DLD1 (cell line): ENCODE results near the gene FAM200C.
"Not testable (repeated sequence)": the region's sequence is repeated elsewhere in the genome, so short reads cannot be mapped to it uniquely, and the experiment has no call there.

Source experiments
- in situ Hi-C: cut with HindIII; loops from 2 replicates; pipeline ENCODE4 v1.10.0; 2017; ENCODE audit warnings: low sequenced_read_pairs

FAM200C gene

DNA sequence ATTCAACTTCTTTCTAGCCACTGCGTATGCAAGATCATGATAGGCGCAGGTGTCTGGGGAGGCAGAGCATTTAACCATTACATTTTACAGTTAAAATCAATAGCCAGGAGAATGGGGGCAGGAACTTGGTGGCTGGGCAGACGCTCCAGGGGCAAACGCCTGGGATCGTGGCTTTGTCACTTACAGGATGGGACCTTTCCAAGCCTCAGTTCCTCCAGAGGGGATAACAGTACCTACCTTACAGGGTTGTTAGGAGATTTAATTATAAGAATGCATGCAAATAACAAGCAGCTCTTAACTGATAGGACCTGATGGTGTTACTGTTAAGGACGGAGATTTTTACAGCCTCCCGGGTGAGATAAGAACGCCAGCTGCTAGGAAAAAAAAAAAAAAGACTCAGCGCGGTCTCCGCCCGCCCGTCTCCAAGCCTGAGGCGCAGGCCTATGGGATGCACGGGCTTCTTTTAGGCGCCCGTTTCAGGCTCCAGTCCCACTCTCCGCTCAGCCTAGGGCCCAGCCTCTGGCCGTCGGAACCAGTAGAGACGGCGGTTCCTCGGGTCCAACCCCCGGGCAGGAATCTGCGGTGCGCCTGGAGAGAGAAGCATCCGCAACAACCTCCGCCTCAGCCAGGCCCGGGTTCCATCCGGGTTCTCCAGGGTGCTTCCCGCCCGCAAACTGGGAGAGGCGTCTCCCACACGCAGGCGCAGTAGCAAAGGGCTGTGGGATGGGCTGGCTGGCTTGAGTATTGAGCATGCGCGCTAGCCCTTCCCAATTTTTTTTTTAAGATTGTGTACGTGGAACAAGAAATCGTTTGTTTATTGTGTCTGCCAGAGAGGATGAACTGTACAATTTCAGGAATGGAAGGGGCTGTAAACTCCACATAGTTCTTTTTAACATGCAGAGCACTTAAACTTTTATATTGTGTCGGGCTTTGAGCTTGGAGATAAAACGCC lies at the start of gene FAM200C:
TSS of gene FAM200C (minus strand) at position 653 of the 952 bp plus-strand sequence. CDS start 4,564 bp downstream, outside the sequence.
- in situ Hi-C loops, result no loop called here

DNA sequence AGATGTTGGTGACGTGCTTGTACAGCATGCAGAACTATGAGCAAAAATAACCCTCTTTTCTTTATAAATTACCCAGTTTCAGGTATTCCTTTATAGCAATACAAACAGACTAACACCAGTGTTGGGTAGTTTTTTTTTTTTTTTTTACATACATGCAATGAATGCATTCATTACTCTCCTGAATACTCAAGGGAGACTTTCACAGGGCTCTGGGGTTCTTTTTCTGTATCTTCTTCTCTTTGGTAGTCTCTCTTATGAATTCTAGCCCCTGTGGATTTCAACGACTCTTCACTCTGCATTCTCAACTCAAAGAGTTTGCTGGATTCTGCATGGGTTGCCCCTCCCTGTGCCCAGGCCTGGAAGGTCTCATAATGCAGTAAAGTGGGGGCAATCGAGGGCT lies 49.6 kb upstream of the FAM200C start:
- in situ Hi-C loops, result no loop called here

GRCh38 chr5:160448886-160449285 lies 49.0 kb upstream of the FAM200C start:
- in situ Hi-C loops, result no loop called here

GRCh38 chr5:160445751-160446150 lies 45.9 kb upstream of the FAM200C start:
- in situ Hi-C loops, result no loop called here

- in situ Hi-C loops, result no loop called here
Measured at GRCh38 chr5:160445132-160445531, 45.3 kb upstream of the FAM200C start.

- in situ Hi-C loops, result no loop called here
Measured at GRCh38 chr5:160444407-160444806, 44.6 kb upstream of the FAM200C start.

GRCh38 chr5:160442824-160443431 lies 43.1 kb upstream of the FAM200C start:
- in situ Hi-C loops, result no loop called here

GRCh38 chr5:160441311-160441781 lies 41.5 kb upstream of the FAM200C start:
- in situ Hi-C loops, result no loop called here

DNA sequence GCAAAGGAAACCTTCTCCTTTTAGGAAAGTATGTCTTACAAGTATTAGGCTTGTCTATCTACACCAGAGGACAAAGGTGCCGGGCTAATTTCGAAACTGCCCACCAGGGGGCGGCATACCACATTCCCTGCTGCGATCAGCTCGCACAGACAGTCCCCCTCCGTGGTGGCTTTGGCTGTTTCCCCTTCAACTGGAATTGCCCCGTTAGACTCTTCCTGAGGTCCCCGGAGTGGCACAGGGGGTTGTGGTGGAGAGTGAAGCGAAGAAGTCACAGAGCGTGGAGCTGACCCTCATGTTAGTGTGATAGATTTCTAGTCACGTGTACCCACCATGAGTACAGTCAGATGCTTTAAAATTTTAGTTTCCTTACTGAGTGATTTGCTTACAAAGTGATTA lies 39.3 kb upstream of the FAM200C start:
- in situ Hi-C loops, result no loop called here

DNA sequence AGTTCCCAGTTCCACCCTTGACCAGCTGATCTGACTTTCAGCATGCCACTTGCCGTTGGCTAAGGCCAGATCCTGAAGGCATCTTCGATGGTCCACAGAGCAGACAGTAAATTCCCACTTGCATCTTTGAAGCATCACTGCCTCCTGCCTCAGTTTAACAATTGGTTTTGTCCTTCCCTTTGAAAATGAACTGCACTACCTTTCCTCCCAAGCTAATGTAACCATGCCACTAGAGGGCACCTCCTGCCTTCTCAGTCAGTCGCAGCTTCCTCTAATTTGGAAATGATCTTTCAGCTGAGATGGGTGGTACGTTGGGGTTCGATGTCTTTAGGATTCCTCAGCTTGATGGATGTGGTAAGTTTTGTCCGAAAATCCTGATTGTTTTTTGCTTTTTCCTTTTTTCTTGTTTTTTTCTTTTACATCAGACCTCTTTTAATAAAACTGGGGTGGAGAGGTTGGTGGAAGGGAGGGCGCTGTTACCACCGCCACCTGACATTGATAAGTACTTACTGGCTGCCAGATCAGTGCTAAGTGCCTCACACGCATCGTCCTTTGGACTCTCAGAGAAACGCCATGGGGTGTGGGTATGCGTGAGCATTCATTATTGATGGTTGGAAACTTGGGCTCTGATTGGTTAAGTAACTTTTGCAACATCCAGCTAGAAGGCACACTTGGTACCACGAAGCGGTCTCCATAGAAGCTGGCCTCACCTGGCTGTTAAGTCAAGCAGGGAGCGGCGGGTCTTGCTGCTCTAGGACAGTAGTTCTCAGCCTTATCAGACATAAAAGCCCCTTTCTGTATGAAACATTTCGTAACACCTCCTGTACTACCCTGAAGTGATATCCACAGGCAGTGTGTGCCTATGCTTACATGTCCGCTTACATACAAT lies 38.7 kb upstream of the FAM200C start:
- in situ Hi-C loops, result no loop called here

DNA sequence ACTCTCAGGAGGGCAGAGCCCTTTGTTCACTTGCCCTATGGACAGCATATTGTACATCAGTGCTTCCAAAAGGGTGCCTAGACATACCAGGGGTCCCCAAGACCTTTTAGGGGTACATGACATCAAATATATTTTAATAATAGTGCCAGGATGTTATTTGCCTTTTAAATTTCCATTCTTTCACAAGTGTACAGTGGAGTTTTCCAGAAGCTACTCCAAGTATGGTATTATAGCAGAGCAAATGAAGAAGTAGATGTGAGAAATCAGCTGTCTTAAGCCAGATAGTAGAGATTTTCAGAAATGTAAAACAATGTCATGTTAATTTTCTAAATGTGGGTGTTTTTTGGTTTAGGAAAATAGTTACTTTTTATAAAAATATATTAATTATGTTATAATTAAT lies 37.4 kb upstream of the FAM200C start:
- in situ Hi-C loops, result no loop called here

DNA sequence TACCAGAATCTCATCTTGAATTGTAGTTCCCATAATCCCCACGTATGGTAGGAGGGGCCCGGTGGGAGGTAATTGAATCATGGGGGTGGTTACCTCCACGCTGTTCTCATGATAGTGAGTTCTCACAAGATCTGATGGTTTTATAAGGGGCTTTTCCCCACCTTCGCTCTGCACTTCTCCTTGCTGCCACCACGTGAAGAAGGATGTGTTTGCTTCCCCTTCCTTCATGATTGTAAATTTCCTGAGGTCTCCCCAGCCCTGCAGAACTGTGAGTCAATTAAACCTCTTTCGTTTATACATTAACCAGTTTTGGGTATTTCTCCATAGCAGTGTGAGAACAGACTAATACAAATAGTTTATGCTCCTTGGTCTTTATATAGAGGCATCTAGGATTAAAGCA lies 36.8 kb upstream of the FAM200C start:
- in situ Hi-C loops, result not testable (repeated sequence)

GRCh38 chr5:160436017-160436416 lies 36.2 kb upstream of the FAM200C start:
- in situ Hi-C loops, result no loop called here

DNA sequence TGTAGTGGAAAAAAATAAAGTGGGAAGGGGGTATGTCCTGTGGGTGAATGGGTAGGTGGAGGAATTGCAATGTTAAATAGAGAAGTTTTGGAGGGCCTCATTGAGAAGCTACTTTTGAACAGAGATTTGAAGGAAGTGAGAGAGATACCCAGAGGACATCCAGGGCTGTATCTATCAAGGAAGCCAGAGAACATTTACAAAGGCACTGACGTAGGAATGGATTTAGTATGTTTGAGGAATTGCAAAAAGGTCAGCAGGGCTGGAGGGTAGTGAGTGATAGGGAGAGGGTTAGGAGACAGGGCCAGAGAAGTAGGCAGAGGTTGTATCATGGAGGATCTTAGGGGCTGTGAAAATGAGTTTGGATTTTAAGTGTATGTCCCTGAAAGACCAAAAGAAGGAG lies 35.7 kb upstream of the FAM200C start:
- in situ Hi-C loops, result no loop called here

GRCh38 chr5:160434022-160434531 lies 34.2 kb upstream of the FAM200C start:
- in situ Hi-C loops, result no loop called here

DNA sequence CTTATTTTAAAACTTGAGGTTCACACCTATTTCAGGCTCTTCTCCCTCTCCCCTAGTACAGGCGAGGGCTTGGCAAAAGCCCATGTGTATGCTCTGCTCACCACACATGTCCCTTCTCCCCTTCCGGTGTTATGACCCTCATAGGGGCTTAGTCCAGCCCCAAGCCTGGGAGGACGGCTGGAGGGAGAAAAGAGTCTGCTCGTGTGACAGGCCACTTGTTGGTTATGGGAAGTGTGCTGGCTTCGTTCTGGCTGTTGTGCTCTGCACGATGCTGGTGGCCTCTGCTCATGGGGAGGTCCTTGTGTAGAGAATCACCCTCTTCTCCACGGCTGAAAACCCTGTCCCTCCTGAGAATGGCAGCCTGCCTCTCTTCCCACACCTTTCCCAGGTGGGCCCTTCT lies 32.9 kb upstream of the FAM200C start:
- in situ Hi-C loops, result no loop called here

DNA sequence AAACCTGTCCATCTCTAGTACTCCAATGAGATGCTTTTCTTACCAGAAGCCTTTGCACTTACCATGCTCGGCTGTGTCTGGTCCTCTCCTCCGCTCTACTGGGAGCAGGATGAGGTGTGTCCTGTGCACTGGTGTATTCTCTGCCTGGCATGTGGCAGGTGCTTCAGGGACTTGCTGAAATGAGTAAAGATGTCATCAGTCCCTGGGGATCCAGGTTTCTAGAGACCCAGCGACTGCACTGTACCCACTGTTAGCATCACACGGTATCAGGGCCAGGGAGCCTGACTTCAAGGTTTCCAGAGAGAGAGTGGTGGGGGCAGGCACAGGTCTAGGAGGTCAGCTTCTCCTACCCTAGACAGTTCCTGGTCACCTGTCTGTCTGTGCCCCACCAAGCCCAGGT lies 32.3 kb upstream of the FAM200C start:
- in situ Hi-C loops, result no loop called here

DNA sequence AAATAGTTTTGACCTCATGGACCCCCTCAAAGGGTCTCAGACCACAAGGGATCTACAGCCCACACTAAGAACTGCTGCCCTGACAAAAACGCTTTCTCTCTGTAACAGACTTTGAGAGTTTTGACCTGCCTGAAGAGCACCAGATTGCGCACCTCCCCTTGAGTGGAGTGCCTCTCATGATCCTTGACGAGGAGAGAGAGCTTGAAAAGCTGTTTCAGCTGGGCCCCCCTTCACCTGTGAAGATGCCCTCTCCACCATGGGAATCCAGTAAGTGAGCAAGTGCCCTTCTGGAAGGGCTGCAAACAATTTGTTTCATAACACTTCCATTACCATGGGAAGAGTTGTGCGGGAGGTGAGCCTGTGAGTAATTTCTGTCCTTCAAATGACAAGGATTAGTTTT lies 27.8 kb upstream of the FAM200C start:
- in situ Hi-C loops, result no loop called here

DNA sequence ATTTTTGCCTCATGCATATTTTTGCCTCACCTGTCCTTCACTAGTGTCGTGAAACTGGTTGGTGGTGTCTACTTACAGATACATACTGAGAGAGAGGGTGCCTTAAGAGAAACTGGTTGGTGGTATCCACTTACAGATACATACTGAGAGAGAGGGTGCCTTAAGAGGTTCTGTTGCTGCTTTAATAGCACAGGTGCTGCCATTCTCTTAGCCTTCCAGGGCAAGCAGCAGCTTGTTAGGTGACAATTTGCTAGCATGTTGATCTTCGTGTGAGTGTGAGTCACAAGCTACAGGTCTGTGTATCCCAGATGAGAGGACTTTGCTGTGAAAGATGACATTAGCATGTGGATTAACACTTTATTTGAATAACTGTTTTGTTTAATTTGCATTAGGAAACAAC lies 23.2 kb upstream of the FAM200C start:
- in situ Hi-C loops, result no loop called here

- in situ Hi-C loops, result no loop called here
Measured at GRCh38 chr5:160421625-160422258, 21.9 kb upstream of the FAM200C start, which contains the start of gene PTTG1. PTTG1 (plus strand) TSS chr5:160421855; CDS start chr5:160422313, 458 bp downstream.

DNA sequence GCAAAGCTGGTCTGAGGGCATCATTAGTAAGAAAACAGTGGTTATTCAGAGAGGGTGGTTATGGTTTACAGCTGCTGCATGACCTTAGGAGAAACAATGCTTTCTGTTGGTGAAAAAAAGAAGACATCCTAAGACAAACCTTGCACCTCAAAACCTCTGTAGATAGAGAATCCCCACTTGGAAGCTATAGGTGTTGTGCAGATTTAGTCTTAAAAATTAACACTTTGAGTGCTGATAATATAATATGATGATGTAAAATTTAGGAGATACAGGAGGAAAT lies 20.4 kb upstream of the FAM200C start:
- in situ Hi-C loops, result no loop called here
